ENCODE data around the gene HIBADH.
"Not testable (repeated sequence)": the region's sequence is repeated elsewhere in the genome, so short reads cannot be mapped to it uniquely, and the experiment has no call there.

Gene HIBADH

DNA sequence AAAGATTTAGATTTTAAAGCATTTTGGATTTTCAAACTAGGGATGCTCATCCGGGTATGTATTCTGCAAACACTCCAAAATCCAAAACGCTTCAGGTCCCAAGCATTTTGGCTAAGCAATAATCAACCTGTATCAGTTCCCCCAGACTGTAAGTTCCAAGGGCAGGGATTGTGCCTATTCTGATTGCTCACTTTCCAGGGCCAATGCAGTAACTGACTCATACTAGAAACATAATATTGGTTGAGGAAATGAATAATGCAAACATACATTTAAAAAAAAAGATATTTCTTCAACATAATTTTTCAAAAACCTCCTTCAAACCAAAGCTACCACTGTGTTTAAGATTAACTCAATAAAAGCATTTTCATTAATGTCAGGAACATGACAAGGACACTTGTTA lies 69.5 kb downstream of the HIBADH start:
- DNase-seq = no peak

- DNase-seq = no peak
Measured at GRCh38 chr7:27590416-27590815, 72.3 kb downstream of the HIBADH start.

DNA sequence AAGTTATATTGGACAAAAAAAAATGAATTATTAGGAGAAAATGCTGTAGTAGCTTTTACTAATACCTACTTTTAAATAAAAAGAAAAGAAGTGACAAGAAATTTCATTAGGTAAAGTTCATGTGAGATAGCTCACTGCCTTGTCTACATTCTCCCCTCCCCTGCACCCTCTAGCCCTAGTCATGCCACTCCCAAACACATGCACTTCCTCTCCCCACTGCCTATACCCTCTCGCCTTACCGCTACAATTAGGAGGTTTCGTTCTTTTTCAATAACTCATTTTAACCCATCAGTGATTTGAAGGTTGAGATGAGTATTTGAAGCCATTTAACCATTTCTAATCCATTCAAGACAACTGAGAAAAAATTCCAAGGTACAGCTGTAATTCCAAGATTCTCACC lies 75.3 kb downstream of the HIBADH start:
- DNase-seq = no peak

DNA sequence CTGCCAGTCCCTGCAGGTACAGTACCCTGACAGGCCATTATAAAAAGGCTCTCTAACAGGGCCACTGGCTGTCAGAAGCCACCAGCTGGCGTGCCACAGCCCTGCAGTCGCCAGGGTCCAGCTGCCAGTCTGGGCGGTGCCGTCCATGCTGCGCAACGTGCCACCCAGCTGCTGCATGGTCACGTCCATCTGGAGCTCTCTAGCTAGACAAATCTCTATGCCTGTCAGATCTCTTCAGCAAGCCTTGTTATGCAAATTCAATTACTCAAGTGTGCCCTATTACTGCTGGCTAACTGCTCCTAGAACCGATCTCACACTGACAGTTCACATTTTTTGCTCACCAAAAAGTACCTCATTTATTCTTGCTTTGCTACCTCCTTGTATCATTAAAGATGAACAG lies 75.9 kb downstream of the HIBADH start:
- DNase-seq = no peak

GRCh38 chr7:27585781-27586447 lies 76.8 kb downstream of the HIBADH start:
- DNase-seq = no peak

GRCh38 chr7:27581906-27582305 lies 80.8 kb downstream of the HIBADH start:
- no peak for DNase-seq

GRCh38 chr7:27581119-27581518 lies 81.6 kb downstream of the HIBADH start:
- no peak for DNase-seq

GRCh38 chr7:27579565-27579964 lies 83.1 kb downstream of the HIBADH start:
- DNase-seq = no peak

- DNase-seq = not testable (repeated sequence)
Measured at GRCh38 chr7:27578169-27578568, 84.5 kb downstream of the HIBADH start.

DNA sequence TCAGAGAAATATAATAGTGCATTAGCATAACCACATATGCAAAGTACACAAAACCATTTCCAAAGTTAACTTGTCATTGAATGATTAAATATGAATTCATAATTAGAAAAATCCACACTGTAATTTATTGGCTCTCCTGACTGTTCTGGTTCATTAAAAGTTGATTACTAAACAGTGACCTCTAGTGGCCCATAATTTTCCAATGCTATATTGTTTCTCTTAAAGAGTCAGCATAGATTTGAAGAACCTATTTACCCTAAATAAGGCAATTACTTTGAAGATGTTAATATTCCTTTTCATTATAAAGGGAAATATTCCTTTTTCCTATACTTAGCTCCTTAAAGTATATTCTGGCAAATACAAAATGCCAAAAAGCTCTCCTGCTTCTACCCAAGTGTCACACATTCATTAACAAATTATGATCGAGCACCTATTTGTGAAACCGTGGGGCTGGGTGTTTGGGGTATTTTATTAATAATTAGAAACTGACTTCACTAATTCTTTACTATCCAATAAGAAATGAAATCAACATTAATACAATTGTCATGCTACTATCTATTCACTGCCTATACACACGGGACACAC lies 86.2 kb downstream of the HIBADH start:
- DNase-seq = peak; percentile 47

DNA sequence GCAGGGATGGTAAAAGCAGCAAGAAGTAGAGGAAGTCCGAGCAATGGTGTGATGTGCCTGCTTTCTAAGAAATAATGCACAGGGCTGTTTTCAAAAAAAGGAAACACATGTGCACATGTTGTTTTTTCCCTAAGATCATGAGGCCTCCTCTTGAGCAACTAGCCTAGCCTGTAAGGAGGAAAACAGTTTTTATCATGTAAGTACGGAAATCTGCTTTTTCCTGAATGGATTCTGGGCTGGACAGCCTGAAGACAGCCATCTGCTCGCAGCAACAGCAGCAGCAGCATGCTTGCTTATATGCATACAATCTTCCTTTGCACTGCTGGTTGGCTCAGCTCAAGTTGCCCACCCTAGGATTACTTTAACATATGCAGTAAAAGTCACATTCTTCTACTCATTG lies 87.1 kb downstream of the HIBADH start:
- DNase-seq = no peak

GRCh38 chr7:27569106-27569505 lies 93.6 kb downstream of the HIBADH start:
- DNase-seq = no peak

GRCh38 chr7:27567266-27567665 lies 95.4 kb downstream of the HIBADH start:
- no peak for DNase-seq

- no peak for DNase-seq
Measured at GRCh38 chr7:27564881-27565482, 97.7 kb downstream of the HIBADH start.

GRCh38 chr7:27560706-27561235 lies 101.9 kb downstream of the HIBADH start:
- no peak for DNase-seq

DNA sequence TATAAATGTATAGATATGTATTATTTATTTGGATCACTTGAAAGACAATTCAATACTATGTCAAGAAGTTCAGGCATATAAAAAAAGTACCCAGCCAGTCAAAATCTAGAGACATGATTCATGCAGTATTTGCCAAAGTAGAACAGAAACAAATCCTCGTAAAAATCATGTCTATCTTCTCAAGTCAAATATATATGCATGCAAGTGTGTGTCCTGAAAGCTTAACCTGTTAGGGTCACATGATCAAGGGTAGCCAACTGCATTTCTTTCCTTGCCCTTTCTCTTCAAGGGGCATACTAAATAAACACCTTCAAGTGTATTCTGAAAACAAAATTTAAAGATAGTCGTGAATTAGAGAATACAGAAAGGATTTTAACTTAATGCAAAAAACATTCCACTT lies 107.0 kb downstream of the HIBADH start:
- no peak for DNase-seq

GRCh38 chr7:27554826-27555225 lies 107.9 kb downstream of the HIBADH start:
- DNase-seq = no peak

- DNase-seq = no peak
Measured at GRCh38 chr7:27553273-27553672, 109.4 kb downstream of the HIBADH start.

DNA sequence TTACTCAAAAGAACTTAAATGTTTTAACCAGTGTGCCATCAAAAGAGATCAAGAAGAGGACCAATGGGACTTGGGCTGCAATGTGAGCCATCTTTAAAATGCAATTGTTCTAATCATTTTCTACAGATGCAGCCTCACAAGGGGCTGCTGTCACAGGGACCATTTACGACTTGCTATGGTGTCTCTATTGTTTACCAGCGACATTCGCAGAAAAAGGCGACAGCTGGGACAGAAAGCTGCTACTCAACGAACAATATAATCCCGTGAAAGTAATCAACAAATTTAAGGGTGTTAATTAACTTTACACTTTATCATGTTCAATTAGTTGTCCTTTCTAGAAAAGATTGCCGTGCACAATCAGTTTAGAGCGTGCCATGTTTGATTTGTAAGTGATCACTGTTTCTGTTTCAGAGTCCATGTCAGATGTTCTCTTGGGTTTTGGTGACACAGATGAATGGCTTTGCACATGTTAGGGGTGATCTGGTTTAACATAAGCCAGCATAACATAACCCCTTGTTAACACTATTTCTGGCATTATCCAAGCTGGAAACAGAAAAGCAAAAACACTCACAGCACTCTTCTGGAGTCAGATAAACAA lies 110.8 kb downstream of the HIBADH start:
- no peak for DNase-seq

DNA sequence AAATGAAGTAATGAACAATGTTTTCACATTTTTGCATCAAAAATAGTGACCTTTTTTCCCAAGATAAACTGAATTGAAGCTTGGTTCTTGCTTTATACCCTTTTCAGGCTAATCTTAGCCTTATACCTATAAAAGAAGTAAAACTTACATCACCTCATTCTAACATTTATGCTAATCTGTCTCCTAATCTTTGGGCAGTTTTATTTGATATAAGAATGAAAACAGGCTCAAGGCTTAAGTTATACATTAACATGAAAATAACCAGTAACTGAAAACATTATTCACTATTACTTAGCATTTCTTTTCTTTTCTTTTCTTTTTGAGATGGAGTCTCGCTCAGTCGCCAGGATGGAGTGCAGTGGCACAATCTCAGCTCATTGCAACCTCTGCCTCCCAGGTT lies 113.1 kb downstream of the HIBADH start:
- DNase-seq = no peak

DNA sequence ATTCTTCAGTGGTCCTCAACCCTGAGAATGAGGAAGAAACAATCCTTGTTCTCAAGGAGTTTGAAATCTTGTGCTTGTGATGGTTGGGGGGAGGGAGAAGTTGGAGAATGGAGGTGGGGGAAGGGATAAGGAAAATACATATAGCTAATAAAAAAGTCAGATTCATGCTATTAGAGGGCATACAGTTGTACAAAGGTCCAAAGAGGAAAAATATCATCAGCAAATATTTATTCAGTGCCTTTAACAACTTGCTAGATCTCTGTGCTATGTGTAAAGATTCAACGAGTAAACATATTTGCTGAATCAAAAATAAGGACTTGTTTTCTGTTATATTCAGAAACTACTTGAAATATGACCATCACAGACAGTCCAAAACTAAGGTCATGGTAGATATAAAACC lies 114.4 kb downstream of the HIBADH start:
- no peak for DNase-seq

- no peak for DNase-seq
Measured at GRCh38 chr7:27547401-27547800, 115.3 kb downstream of the HIBADH start.

GRCh38 chr7:27546610-27547009 lies 116.1 kb downstream of the HIBADH start:
- DNase-seq = no peak

DNA sequence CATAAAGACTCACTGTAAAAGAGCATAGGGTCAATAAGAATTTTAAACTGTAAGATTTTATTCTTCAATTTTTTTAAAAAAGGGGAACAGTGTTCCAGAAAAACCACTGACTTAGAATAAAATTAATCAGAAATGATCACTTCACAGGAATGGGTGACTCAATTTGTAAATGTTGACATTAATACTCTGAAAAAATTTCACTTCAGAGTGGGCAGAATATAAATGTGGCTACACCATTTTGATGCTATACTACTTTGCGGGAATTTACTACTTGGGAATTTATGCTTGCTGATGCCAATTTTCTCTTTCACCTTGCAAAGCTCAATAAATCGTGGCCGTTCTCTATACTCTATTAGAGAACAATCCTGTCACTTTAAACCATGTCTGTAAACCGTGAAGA lies 126.9 kb downstream of the HIBADH start:
- DNase-seq = no peak

All from CD4-positive, alpha-beta T cell treated with Interleukin-17A for 1 hour (primary cell).